ENCODE results near the gene PRKCA.

DNA sequence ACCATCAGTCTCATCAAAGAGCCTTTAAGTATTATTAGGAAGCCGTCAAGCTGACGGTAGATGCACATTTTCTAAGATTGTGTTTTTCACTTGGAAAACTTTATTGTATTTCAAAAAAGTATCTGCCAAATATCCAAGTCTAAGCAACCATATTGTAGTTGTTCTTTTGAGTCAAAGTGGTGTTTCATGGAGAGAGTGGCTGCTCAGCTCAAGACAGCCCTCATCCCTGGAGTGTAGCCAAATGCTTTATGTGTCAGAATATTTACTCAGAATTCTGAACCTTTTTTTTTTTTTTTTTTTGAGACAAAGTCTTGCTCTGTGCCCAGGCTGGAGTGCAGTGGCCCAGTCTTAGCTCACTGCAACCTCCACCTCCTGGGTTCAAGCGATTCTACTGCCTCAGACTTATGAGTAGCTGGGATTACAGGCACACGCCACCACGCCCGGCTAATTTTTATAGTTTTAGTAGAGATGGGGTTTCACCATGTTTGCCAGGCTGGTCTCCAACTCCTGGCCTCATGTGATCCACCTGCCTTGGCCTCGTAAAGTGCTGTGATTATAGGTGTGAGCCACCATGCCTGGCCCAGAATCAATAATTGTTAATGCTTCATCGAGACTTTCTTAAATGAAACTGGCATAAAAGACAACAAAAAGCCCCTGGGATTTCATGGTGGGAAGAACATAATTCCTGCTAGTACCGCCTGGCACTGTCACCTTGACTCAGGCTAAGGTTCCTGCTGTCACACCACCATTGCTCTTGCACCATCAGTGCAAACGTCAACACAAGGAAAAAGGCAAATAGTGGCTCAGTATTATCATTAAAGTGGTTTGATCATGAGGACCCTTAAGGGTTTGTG is 45.5 kb downstream of the PRKCA start:
- TF ChIP-seq, protein P1, sequence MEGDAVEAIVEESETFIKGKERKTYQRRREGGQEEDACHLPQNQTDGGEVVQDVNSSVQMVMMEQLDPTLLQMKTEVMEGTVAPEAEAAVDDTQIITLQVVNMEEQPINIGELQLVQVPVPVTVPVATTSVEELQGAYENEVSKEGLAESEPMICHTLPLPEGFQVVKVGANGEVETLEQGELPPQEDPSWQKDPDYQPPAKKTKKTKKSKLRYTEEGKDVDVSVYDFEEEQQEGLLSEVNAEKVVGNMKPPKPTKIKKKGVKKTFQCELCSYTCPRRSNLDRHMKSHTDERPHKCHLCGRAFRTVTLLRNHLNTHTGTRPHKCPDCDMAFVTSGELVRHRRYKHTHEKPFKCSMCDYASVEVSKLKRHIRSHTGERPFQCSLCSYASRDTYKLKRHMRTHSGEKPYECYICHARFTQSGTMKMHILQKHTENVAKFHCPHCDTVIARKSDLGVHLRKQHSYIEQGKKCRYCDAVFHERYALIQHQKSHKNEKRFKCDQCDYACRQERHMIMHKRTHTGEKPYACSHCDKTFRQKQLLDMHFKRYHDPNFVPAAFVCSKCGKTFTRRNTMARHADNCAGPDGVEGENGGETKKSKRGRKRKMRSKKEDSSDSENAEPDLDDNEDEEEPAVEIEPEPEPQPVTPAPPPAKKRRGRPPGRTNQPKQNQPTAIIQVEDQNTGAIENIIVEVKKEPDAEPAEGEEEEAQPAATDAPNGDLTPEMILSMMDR (IDR thresholded peaks at IDR 0.05): no peak
- TF ChIP-seq POLR2A (IDR thresholded peaks at IDR 0.05): no peak
- no peak for TF ChIP-seq EP300 (IDR thresholded peaks at IDR 0.05)

Data from gastroesophageal sphincter (tissue), 3 donors.